HG02884 (cell line): Measurements from ENCODE around the gene INPP5A.

Experiments
- ATAC-seq: cut with Tn5 transposase; IDR thresholded peaks from one replicate; pipeline ENCODE4 v1.9.1; 2021; ENCODE audit warnings: mild to moderate bottlenecking, moderate library complexity; ENCODE audit not compliant: unreplicated experiment

Gene INPP5A

DNA sequence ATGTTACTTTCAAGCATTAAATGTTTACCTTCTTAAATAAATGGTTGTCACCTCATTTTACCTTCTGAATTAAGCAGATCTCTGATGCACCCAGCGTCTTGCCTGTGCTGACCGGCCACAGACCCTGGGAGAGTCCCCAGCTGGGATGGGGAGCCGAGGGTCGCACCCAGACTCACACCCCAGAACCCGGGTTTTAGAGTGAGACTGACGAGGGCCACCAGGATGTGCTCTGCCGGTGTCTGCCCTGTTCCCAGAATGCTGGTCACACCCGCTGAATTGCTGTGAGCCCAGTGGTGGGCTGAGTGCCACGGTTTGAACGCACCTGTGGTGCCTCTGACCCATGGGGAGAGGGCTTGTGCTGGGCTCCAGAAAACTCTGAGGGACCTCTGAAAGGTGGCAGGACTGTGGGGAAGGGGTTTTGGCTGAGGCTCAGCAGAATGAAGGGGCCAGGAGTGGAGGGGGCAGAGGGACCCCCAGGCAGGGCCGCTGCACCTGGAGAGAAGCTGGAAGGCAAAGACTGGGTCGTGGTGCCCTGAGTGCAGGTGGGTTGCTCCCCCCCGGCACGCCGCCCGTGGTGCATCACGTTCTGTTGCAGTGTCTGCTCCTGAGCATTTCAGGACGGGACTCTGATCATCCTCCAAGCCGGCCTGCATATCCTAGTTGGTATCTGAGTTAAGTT lies 39.2 kb downstream of the INPP5A start:
- no peak for ATAC-seq

DNA sequence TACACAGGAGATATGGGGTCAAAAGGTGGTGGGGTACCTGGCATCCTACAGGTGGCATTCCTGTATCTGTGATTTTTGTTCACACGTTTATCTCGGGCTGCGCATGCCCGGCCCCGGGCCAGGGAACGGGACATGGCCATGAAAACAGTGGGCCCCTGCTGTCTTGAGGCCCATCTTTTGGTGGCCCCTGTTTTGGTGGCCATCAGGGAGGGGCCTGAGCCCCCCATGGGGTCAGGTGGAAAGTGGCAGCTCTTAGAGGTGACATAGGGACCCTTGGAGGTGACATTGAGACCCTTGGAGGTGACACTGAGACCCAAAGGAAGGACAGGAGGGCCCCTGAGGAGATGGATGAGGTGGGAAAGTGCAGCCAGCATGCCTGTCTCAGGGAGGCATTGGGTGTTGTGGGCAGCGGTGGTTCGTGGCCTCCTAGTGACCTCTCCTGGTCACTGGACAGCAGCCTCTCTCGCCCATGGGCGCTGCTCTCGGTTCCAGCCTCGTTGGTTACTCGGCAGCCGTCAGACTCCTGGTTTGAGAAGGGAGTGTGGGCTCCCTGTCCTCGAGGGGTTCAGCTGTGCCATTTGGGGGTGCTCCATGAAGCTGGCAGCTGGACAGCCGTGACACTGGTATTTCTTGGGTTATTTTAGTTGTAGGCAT lies 39.9 kb downstream of the INPP5A start:
- ATAC-seq: no peak

DNA sequence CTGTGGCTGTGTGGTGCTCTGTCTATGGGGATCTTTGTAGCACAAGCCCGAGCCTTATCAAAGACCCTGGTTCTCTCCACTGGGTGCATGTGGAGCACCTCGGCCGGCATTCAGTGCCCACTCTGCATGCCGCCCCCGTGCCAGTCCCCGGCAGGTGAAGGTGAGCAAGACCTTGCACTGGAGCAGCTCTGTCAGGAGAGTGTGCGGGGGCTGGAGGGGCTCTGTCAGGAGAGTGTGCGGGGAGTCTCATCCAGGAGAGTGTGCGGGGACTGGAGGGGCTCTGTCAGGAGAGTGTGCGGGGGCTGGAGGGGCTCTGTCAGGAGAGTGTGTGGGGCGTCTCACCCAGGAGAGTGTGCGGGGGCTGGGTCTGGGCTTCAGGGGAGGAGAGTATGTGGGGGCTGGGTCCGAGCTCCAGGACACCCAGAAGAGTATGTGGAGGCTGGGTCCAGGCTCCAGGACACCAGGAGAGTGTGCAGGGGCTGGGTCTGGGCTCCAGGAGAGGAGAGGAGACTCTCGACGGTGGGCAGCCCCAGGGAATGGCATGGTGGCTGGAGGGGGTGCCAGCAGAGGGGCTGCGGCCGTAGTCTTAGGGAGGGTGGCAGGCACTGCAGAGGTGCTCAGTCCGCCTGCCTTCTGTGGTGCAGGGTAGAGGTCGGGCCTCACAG lies 40.8 kb downstream of the INPP5A start:
- ATAC-seq: no peak

DNA sequence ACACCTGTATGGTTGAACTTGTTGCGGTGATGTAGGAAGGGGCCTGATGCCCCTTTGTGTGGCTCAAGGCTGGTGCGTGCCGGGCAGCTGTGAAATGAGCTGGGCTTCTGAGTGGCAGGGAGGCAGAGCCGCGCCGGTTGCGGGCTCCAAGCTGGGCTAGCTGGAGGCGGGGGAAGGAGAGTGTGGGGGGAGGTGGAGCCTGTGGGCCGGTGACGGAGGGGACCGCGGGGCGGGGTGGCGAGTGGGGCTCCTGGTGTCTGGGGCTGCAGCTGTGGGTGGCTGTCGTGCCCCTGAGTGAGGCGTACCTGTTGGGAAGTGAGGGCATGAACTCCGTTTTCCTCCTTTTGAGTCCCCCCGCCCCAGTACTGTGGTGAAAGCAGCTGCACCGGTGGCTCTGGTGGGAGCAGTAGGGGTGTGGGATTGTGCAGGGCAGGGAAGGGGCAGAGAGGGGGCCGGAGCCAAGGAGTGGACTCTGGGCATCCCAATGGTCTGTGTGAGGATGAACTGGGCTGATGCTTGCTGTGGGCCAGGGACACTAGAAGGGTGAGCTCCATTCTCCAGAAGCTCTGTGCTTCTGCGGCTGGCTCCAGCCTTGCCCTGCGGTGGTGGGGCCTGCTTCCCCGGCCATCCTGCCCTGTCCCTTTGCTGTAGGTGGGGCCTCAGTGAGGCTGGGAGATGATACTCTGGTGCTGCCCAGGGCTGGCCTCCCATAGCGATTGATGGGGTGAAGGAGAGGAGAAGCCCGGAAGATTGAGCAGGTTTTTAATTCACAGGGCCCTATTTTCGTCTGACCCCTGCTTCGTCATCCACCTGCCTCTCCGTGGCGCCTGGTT lies 41.7 kb downstream of the INPP5A start:
- ATAC-seq: no peak

DNA sequence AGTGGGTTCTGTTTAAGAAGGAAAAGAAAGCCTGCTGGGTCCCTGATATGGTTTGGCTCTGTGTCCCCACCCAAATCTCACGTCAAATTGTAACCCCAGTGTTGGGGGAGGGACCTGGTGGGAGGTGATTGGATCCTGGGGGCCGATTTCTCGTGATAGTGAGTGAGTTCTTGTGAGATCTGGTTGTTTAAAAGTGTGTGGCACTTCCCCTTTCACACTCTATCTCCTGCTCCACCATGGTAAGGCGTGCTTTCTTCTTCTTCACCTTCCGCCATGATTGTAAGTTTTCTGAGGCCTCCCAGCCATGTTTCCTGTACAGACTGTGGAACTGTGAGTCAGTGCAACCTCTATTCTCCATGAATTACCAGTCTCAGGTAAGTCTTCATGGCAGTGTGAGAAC lies 42.6 kb downstream of the INPP5A start:
- ATAC-seq: no peak

DNA sequence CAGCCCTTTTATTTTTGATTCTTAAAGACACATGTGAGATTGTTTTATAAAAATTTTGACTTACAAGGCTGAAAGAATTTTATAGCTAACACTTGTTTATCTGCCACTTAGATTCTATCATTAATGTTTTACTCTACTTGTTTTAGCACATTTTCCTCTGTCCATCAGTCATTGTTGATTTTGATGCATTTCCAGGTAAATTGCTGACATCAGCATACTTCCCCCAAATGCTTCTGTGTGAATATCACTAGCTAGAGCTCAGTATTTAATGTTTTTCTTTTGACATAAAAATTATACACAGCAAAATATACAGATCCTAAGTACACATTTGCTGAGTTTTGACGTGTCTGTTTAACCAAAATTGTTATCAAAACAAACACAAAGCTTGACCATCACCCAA lies 43.0 kb downstream of the INPP5A start:
- ATAC-seq: no peak

DNA sequence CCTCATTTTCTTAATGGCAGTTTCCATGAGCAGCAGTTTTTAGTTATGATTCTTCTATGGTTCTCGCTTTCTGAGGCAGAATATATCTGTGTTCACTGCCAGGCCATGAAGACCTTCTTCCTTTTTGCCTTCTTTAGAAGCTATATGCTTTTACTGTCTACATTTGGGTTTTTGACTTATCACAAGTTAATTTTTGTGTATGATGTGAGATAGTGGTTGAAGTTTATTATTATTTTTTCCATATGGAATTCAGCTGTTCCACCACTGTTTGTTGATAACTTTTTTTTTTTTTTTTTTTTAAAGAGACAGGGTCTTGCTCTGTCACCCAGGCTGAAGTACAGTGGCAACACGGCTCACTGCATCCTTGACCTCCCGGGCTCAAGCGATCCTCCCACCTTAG lies 44.5 kb downstream of the INPP5A start:
- no peak for ATAC-seq

DNA sequence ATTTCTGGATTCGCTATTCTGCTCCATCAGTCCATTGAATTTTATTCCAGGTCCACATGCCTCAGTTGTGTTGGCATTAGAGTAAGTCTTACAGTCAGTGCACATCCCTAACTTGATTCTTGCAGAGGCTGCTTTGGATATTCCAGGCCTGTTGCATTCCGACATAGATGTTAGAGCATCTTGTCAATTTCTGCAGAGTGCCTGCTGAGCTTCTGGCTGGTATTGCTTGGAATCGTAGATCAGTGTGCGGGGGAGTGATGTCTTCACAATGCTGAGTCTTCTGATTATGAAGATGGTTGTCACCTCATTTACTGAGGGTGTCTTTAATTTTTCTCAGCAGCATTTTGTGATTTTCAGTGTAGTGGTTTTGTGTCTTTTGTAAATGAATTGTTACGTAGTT lies 45.2 kb downstream of the INPP5A start:
- no peak for ATAC-seq

DNA sequence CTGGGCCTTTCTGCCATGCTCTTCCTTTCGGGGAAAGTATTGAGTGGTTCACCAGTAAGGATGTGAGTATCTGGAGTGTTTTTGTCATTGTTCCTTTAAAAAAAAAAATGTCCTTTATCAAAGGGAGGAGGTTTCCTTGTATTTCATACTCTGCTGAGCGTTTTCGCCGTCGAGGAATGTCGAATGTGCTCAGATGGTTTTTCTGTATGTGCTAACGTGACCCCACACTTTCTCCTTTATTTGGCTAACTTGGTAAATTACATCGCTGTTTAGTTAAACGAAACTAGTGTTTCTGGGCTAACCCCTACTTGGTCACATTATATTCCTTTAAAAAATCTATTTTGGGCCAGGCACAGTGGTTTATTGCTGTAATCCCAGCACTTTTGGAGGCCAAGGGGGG lies 45.9 kb downstream of the INPP5A start:
- no peak for ATAC-seq

DNA sequence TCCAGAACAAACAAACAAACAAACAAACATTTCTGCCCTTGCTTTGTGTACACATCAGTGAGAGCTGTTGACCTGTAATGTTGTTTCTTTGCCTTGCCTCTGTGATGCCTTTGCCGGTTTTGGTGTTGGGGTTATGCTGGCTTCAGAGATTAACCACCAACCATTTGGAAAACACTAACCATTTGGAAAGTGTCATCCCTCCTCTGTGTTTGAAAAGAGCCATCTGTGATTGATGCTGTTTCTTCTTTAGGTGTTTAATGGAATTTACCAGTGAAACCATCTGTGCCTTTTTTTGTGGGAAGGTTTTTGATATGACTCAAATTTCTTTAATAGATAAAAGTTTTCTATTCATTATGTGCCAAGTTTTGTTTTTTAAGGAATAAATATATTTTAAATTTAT lies 46.5 kb downstream of the INPP5A start:
- ATAC-seq: no peak

DNA sequence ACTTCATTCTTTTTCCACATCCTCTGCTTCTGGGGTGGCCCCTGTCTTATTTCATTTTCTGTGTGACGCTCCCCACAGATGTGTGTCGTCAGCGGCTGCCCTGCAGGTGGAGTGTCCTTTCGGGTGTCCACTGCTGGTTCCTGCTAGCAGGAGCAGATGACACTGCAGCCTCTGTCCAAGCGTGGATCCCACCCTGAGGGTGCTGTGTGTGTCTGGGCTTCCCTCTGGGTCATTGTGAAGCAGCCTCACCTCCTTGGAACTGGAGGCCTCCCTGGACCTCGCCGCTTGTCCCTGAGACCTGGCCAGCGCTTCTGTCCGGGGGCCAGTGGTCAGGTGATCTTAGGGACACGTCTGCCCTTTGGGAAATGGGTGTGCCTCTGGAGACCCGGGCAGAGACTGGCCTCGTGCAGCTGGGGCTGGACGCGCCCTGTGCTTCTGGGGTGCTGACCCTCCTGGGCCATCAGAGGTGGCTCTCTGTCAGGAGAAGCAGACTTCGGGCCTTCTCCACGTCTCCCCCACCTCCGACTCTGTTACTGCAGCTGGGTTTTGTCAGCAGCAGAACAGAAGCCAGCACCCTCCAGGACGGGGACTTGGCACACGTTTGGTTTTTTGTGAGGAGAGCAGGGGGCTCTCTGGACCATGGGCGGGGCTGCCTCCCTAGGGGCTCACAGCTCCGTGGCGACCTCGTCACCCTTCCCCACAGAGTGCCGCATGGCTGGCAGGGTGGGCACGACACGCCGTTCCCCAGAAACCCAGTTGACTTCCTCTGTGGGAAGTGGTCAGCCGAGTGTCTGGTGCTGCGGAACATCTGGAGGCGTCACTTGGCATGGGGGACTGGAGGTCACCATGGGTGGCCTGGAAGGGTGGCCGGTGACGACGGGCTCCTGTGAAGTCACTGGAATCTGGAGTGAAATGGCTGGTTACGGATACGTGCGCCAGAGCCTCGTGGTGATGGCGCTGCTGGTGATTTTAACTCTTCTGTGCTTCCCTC lies 48.4 kb downstream of the INPP5A start:
- ATAC-seq: no peak

DNA sequence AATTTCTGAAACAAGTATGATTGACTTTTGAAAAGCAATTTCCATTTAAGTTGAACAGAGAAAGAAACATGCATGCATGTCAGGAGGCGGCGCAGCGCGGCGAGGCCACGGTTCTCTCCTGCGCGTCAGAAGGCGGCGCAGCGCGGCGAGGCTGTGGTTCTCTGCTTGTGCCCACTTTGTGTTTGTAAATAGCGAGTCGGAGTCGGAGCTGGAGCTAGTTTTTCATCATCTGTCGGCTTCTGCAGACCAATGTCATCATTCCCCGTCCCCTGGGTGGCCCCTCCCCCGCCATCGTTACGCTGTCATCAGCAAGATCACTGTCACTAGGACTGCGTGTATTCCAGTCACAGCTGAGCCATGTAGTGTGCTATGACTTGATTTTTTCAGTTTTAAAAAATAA lies 49.2 kb downstream of the INPP5A start:
- ATAC-seq: no peak

DNA sequence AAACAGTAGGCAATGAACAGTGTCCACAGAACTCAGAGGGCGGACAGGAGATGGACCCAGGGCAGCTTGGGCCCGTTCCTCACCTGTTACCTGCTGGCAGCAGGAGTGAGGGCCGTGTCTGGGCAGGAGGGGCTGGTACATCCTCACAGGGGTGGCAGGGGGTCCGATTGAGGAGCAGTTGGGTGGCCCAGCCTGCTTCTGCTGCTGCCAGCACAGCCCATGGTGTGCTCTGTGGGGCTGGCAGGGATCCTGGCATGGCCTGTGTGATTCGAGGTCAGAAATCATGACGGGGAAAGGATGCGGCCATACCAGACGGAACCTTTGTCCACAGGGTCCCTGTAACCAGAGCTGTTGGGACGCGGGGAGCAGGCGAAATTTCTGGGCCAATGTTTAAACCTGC lies 49.6 kb downstream of the INPP5A start:
- no peak for ATAC-seq

DNA sequence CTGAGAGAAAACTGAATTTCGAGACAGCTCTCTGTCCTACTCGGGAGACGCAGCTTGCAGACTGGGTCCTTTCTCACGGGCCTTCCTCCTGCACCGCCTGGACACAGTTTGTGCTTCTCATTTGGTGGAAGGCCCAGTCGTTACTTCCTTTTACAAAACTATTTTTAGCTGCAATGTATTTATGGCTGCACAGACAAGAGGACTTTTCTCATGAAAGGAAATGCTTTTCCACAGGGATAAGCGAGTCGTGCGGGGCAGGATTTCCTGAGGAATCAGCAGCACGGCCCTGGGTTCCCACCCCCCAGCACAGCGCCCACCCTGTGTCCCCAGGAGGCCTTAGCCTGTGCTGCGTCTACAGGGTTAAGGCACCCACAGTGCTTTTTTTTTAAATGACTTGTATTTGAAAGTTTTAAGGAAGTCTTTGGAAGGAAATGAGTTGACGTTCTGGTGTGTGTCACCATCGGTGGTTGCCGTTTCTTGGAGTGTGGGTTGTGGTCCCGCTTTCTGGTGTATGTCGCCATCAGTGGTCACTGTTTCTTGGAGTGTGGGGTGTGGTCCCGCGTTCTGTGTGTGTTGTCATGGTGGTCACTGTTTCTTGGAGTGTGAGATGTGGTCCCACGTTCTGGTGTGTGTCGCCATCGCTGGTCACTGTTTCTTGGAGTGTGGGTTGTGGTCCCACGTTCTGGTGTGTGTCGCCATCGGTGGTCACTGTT lies 50.9 kb downstream of the INPP5A start:
- peak; percentile 54 for ATAC-seq

DNA sequence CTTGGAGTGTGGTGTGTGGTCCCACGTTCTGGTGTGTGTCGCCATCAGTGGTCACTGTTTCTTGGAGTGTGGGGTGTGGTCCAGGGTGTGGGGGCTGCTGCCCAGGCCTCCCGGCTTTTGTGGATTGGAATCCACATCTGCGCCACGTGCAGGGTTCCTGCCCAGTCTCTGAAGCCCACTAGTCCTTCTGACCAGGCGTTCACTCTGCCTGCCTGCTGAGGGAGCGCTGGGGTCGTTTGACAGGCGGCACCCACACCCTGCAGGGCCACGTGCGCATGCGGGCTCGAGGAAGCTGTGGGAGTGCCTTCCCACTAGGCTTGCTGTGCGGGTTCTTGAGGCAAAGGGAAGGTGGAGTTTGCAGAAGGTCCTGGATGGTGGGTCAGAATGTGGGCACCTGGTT lies 51.4 kb downstream of the INPP5A start:
- ATAC-seq: no peak

DNA sequence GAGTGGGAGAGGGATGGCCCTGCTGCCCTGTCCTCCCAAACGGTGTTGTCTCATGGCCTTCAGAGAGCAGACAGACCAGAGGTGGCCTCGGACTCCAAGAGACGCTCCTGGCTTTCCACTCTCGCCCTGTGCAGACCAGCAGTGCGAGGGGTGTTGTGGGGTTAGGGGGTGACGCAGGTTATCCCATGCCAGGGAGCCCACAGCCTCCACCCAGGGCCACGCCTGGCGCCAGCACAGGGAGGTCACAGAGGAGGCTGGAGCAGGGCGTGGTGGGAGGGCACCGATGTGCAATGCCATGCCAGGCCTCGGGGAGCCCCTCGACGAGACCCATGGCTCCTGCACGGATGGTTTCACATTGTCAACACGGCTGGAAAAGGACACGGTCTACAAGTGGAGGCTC lies 52.1 kb downstream of the INPP5A start:
- ATAC-seq: no peak

DNA sequence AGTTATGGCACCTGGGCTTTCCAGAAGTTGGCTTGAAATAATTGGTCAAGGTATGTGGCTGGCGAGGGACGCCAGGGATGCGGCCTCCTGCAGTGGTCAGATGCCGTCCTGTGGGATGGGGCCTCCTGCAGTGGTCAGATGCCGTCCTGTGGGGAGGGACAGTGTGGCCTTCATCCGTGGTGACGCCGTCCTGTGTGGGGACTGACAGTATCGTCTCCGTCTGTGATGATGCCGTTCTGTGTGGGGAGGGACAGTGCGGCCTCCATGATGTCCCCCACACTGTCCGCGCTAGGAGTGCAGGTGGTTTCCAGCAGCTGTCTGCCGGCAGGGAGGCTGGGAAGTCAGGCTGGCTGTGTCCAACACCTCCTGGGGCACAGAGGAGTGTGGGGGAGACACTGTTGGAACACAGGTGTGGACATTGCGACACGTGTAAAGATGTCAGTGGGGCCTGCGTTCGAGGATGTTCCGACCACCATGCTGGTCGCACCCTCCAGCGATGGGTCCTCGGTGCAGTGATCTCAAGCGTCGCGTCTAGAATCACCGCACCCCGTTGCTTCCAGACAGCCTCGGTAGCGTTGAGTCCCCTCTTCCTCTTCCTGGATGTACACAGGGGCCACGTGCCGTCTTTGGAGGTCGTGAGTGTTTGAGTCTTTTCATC lies 52.6 kb downstream of the INPP5A start:
- ATAC-seq: no peak

DNA sequence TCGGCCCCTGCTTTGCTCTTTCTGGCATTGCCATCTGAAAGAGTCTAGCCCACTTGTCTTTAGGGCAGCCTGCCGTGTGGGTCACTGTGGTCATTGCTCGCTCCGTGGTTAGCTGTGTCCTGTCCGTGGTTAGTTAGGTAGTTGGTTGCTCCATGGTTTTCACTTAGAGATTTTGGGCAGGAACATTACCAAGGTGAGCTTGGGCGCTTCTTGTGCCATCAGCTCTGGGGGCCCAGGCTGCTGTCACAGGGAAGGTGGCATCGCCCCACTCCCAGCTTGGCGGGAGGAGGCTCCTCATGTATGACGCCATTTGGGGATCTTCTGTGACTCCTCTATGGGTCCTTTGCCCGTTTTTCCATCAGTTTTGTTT lies 53.1 kb downstream of the INPP5A start:
- no peak for ATAC-seq
